ENCODE data around the gene SMIM24.

Gene SMIM24

GRCh38 chr19:3479834-3480215 lies 500 bp downstream of the SMIM24 start:
- no peak for DNase-seq (ENCODE audit: extremely low read depth, low read depth)
- no peak for TF ChIP-seq CTCF (IDR thresholded peaks at IDR 0.05; ENCODE audit: low read depth, low read length)

GRCh38 chr19:3479177-3479833 lies 1.0 kb downstream of the SMIM24 start:
- TF ChIP-seq CTCF (IDR thresholded peaks at IDR 0.05; ENCODE audit: low read depth, low read length), result no peak
- DNase-seq (ENCODE audit: extremely low read depth, low read depth), result no peak

- TF ChIP-seq CTCF (IDR thresholded peaks at IDR 0.05; ENCODE audit: low read depth, low read length), result no peak
- no peak for DNase-seq (ENCODE audit: extremely low read depth, low read depth)
These were observed 1.7 kb downstream of the SMIM24 start for GRCh38 chr19:3478409-3479176.

GRCh38 chr19:3477951-3478350 lies 2.4 kb downstream of the SMIM24 start:
- TF ChIP-seq CTCF (IDR thresholded peaks at IDR 0.05; ENCODE audit: low read depth, low read length), result no peak
- no peak for DNase-seq (ENCODE audit: extremely low read depth, low read depth)

GRCh38 chr19:3477506-3477905 lies 2.8 kb downstream of the SMIM24 start:
- no peak for DNase-seq (ENCODE audit: extremely low read depth, low read depth)
- TF ChIP-seq CTCF (IDR thresholded peaks at IDR 0.05; ENCODE audit: low read depth, low read length), result no peak

- no peak for DNase-seq (ENCODE audit: extremely low read depth, low read depth)
- no peak for TF ChIP-seq CTCF (IDR thresholded peaks at IDR 0.05; ENCODE audit: low read depth, low read length)
These were observed 3.5 kb downstream of the SMIM24 start for GRCh38 chr19:3476830-3477229.

- no peak for DNase-seq (ENCODE audit: extremely low read depth, low read depth)
- no peak for TF ChIP-seq CTCF (IDR thresholded peaks at IDR 0.05; ENCODE audit: low read depth, low read length)
These were observed 4.9 kb downstream of the SMIM24 start for GRCh38 chr19:3475449-3475848.
